ENCODE data around the gene GALNT13.

GALNT13 gene

DNA sequence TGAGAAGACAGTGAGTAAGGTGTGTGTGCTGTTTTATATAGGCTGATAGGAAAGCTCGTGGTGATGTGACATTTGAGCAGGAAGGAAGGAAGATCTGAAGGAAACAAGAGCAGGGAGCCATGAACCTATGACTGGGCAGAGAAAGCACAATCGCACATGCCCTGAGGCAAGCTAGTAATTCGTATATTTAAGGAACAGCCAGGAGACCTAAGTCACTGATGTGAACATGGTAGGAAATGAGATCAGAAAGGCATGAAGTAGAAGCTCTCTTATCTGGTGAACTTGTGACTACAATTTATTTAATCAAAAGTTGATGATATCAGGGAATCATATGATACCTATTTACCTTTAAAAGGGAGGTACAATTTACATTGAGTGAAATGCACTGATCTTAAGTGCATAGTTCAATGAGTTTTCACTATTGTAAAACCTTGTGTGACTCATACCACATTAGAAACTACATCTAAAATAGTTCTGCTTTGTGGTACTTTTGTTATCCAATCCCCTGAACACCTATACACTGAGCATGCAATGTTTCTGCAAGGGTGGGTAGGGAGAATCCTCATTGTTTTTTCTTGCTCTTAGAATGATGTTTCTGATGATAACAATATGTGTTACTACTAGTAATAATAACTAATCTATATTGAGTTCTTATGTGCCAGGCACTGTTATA, 67.5 kb downstream of the GALNT13 start:
- TF ChIP-seq Cebpa-rat (IDR thresholded peaks at IDR 0.05), result no peak
- H3K27ac ChIP-seq, result no peak overlapping the region
- no peaks in the 10 kb centered on the region for H3K27me3 ChIP-seq
- H4K20me1 ChIP-seq, result no peaks in the 10 kb centered on the region
- no peak overlapping the region for H3K9ac ChIP-seq
- no peak overlapping the region for H3K4me3 ChIP-seq
- no peaks in the 10 kb centered on the region for H3K9me3 ChIP-seq (replicated peaks in 1 of 11)
- H3K4me1 ChIP-seq, result peaks cover 0 to 10% (median 0%) of the 10 kb centered on the region in 10 experiments; a peak in 3 of 20 replicates
- H3K4me2 ChIP-seq, result peak overlapping the region in 3 of 11 experiments; percentile 23 to 28 (median 28); a peak in 5 of 22 replicates
- no peaks in the 10 kb centered on the region for H3K36me3 ChIP-seq

DNA sequence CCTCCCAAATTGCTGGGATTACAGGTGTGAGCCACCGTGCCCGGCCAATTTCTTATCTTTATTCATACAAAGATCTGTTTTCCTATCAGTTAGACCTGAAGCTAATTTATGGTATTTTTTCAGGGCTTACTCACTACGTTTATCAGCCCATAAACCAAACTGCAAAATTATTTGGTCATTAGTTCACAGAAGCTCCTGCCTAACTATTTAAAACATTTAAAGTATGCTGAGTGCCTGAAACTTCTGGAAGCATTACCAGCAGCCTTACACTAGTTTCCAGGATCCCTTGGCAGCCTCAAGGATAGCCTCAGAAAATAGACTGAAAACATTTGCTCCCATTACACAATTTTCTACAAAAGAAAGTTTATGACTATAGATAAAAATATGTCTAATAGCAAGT, 68.8 kb downstream of the GALNT13 start:
- Histone ChIP-seq H3K4me1 (peaks cover 0 to 10% (median 0%) of the 10 kb centered on the region in 10 experiments; a peak in 3 of 20 replicates), H3K9me3 (replicated peaks in 1 of 11) (no peaks in the 10 kb centered on the region), H4K20me1 (no peaks in the 10 kb centered on the region), H3K27ac (no peak overlapping the region), H3K4me2 (no peak overlapping the region), H3K36me3 (no peaks in the 10 kb centered on the region), H3K4me3 (no peak overlapping the region), H3K27me3 (no peaks in the 10 kb centered on the region), H3K9ac (no peak overlapping the region)
- TF ChIP-seq Cebpa-rat (IDR thresholded peaks at IDR 0.05), result no peak

DNA sequence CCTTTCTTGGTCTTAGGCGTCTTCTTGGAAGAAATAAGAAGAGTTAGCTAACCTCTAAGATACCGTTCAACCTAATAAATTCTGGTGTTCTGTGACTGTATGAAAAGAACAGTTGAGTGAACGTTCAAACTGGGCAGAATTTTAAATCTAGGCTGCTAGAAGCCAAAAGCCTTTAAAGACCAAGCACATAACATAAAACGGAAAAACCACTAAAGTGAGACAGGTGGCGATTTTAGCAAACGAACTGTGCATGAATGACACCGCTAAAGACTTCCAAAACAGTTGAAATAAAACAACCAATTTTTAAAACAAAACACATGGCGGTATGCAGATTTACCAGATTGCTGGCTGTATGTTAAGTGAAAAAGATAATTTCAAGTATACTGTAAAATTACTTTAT, 73.1 kb downstream of the GALNT13 start:
- no peak overlapping the region for H3K4me3 ChIP-seq
- no peak overlapping the region for H3K27ac ChIP-seq
- H3K36me3 ChIP-seq, result no peaks in the 10 kb centered on the region
- H3K4me1 ChIP-seq, result no peaks in the 10 kb centered on the region
- no peaks in the 10 kb centered on the region for H4K20me1 ChIP-seq
- no peak overlapping the region for H3K4me2 ChIP-seq
- H3K9me3 ChIP-seq (replicated peaks in 1 of 11), result no peaks in the 10 kb centered on the region; a peak in 1 of 22 replicates
- no peaks in the 10 kb centered on the region for H3K27me3 ChIP-seq
- no peak overlapping the region for H3K9ac ChIP-seq
- no peak for TF ChIP-seq Cebpa-rat (IDR thresholded peaks at IDR 0.05)

DNA sequence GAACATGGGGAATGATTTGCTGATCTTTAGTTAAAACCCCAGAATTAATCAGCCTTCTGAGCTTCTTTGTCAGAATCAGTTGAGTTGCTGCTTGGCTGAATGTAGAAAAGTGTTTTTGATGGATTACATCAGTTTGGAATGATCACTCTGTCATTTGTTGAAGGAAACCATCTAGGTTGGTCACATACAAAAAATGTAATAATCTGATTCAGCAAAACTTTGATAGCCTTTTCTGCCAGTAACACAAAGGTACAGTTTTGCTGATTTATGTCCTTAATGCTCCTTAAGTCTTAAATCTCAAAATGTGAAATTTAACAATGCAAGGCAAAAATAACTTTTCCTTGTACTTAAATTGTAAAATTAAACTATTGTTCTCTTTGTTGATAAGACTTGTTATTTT, 74.3 kb downstream of the GALNT13 start:
- Histone ChIP-seq H3K9me3 (replicated peaks in 1 of 11) (no peaks in the 10 kb centered on the region; a peak in 1 of 22 replicates), H3K9ac (no peak overlapping the region), H4K20me1 (no peaks in the 10 kb centered on the region), H3K36me3 (no peaks in the 10 kb centered on the region), H3K27ac (no peak overlapping the region), H3K27me3 (no peaks in the 10 kb centered on the region), H3K4me1 (no peaks in the 10 kb centered on the region), H3K4me3 (no peak overlapping the region), H3K4me2 (no peak overlapping the region)
- no peak for TF ChIP-seq Cebpa-rat (IDR thresholded peaks at IDR 0.05)

DNA sequence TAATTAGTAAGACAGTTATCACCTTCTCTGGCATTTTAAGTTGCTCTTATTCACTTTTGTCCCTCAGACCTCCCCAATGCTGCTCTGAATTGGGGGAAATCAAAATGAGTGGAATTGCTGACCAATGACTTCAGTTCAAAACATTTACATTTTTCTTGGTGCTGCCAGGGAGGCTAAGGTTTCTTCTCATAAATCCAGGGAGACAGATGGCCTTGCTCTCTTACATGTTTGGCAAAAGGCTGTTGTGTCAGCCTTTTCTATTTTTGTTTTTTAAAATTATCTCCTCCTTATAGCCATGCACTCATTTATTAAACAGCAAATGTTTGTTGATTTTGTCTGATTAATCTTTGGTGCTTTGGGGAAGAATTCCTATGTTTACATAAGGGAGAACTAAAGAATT, 82.0 kb downstream of the GALNT13 start:
- Histone ChIP-seq H3K9ac (no peak overlapping the region), H3K9me3 (replicated peaks in 1 of 11) (no peaks in the 10 kb centered on the region; a peak in 1 of 22 replicates), H3K4me3 (no peak overlapping the region), H3K27ac (no peak overlapping the region), H4K20me1 (no peaks in the 10 kb centered on the region), H3K4me1 (no peaks in the 10 kb centered on the region), H3K27me3 (no peaks in the 10 kb centered on the region), H3K36me3 (no peaks in the 10 kb centered on the region), H3K4me2 (no peak overlapping the region)
- no peak for TF ChIP-seq Cebpa-rat (IDR thresholded peaks at IDR 0.05)

DNA sequence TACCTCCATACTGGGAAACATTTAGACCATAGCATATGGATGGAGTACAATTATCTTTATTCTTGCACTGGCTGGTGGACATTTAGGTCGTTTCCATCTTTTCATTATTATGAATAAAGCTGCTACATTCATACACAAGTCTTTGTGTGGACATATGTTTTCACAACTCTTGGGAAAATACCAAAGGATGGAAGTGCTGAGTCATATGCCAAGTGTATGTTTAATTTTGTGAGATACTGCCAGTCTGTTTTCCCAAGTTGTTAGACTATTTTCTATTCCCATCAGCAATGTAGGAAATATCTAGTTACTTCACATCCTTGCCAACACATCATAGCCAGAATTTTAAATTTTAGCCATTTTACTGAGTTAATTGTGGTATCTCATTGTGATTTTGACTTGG, 91.5 kb downstream of the GALNT13 start:
- TF ChIP-seq Cebpa-rat (IDR thresholded peaks at IDR 0.05), result no peak
- H3K27me3 ChIP-seq, result no peaks in the 10 kb centered on the region
- no peak overlapping the region for H3K9ac ChIP-seq
- no peak overlapping the region for H3K27ac ChIP-seq
- H3K36me3 ChIP-seq, result no peaks in the 10 kb centered on the region
- H4K20me1 ChIP-seq, result no peaks in the 10 kb centered on the region
- H3K9me3 ChIP-seq (replicated peaks in 1 of 11), result peaks cover 0 to 13% (median 12%) of the 10 kb centered on the region in 11 experiments; a peak in 12 of 22 replicates
- no peak overlapping the region for H3K4me2 ChIP-seq
- no peaks in the 10 kb centered on the region for H3K4me1 ChIP-seq
- no peak overlapping the region for H3K4me3 ChIP-seq

DNA sequence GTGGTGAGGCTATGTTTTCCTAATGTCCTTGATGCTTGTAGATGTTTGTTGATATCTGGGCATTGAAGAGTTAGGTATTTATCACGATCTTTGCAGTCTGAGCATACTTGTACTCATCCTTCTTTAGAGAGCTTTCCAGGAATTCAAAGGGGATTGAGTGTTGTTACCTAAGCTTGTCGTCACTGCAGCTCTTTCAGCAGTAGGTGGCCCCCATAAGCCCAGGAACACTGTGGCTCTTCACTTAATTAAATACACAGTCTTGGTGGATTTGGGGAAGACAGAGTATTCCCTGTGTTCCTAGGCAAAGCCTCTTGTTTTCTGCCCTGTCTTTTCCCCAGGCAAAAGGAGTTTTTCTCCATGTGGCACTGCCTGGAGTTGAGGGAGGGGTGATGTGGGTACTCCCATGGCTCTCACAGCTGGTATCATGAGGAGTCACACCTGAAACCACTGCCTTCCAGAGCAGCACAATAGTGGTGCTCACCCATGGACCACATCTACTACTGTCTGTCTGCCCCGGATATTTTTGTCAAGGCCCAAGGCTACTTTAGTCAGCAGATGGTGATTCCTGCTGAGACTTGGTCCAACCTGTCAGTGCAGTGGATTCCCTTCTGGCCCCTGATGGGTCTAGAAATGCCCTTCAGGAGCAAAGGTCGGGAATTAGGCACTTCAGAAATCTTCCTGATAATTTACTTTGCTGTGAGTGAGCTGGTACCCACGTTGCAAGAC, 95.7 kb downstream of the GALNT13 start:
- no peak overlapping the region for H3K4me2 ChIP-seq
- no peak overlapping the region for H3K27ac ChIP-seq
- no peaks in the 10 kb centered on the region for H3K36me3 ChIP-seq
- H3K9me3 ChIP-seq (replicated peaks in 1 of 11), result no peaks in the 10 kb centered on the region
- no peaks in the 10 kb centered on the region for H3K27me3 ChIP-seq
- H3K4me3 ChIP-seq, result no peak overlapping the region
- H3K9ac ChIP-seq, result no peak overlapping the region
- H4K20me1 ChIP-seq, result no peaks in the 10 kb centered on the region
- no peaks in the 10 kb centered on the region for H3K4me1 ChIP-seq
- no peak for TF ChIP-seq Cebpa-rat (IDR thresholded peaks at IDR 0.05)

DNA sequence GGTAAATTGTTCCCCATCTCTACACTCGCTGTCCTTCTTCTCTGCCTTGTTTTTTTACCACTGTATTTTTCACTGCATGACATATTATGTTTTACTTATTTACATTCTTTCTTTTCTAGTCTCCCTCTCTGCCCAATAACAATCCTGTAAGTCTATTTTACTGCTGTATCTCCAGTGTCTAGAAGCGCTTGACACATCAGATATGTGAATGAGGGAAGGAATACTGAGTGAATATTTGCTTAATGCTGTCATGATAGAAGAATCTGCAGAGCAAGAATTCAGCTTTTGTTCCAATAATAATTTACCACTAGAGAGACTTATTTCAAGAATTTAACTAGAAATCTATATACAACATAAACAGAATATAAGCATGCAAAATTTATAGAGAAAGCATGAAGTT, 99.5 kb downstream of the GALNT13 start:
- Histone ChIP-seq H3K27me3 (no peaks in the 10 kb centered on the region), H3K9ac (no peak overlapping the region), H3K4me2 (no peak overlapping the region), H3K4me1 (no peaks in the 10 kb centered on the region), H3K4me3 (no peak overlapping the region), H3K36me3 (no peaks in the 10 kb centered on the region), H3K9me3 (replicated peaks in 1 of 11) (no peaks in the 10 kb centered on the region), H3K27ac (no peak overlapping the region), H4K20me1 (no peaks in the 10 kb centered on the region)
- TF ChIP-seq Cebpa-rat (IDR thresholded peaks at IDR 0.05), result no peak

DNA sequence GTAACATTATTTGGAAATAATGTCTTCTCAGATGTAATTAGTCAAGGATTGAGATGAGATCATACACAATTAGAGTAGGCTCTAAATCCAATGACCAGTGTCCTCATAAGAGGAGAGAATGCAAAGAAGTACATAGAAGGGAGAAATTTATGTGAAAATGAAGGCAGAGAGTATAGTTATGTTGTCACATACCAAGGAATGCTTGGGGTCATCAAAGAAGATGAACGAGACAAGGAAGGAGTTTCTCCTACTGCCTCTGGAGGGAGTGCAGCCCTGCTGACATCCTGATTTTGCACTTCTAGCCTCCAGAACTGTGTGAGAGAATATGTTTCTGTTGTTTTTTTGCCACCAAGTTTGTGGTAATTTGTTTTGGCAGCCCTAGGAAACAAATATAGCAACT, 100.1 kb downstream of the GALNT13 start:
- no peak overlapping the region for H3K4me3 ChIP-seq
- H3K36me3 ChIP-seq, result no peaks in the 10 kb centered on the region
- H3K27ac ChIP-seq, result no peak overlapping the region
- no peaks in the 10 kb centered on the region for H4K20me1 ChIP-seq
- no peak overlapping the region for H3K9ac ChIP-seq
- no peaks in the 10 kb centered on the region for H3K9me3 ChIP-seq (replicated peaks in 1 of 11)
- no peaks in the 10 kb centered on the region for H3K27me3 ChIP-seq
- no peaks in the 10 kb centered on the region for H3K4me1 ChIP-seq
- no peak for TF ChIP-seq Cebpa-rat (IDR thresholded peaks at IDR 0.05)
- no peak overlapping the region for H3K4me2 ChIP-seq

DNA sequence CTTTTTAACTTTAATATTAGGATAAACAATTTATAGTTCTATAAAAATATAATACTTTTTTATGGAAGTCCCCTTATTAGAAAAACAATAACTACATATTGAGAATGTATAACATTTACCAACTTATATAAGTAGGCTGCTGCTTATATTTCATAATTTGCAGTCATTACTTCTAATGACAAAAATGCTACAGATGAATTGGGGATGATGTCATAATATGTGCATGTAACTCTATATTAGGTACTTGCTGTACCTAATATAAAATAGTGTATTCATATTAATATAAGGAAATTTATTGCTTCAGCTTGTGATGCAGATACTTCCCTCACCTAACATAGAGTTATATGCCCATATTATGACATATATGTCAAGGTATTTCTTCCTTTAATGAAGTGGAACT, 100.7 kb downstream of the GALNT13 start:
- H3K9ac ChIP-seq, result no peak overlapping the region
- no peaks in the 10 kb centered on the region for H3K27me3 ChIP-seq
- H4K20me1 ChIP-seq, result no peaks in the 10 kb centered on the region
- no peak overlapping the region for H3K4me2 ChIP-seq
- H3K27ac ChIP-seq, result no peak overlapping the region
- H3K9me3 ChIP-seq (replicated peaks in 1 of 11), result no peaks in the 10 kb centered on the region
- H3K36me3 ChIP-seq, result no peaks in the 10 kb centered on the region
- no peak overlapping the region for H3K4me3 ChIP-seq
- no peak for TF ChIP-seq Cebpa-rat (IDR thresholded peaks at IDR 0.05)
- no peaks in the 10 kb centered on the region for H3K4me1 ChIP-seq

Measured in BLaER1 treated with 17β-estradiol and CSF1 and Interleukin-3, amounts not matched to agents 10 nM and 100 nM (cell line).